ENCODE results near the gene HSP90AA1. TPM values are rescaled to one million over a fixed set of nuclear protein-coding genes. Genes with fewer than 3 reads are reported as not detected.

Gene HSP90AA1
- total RNA-seq, 2 experiments from 2014 or later = 294 to 704 TPM

DNA sequence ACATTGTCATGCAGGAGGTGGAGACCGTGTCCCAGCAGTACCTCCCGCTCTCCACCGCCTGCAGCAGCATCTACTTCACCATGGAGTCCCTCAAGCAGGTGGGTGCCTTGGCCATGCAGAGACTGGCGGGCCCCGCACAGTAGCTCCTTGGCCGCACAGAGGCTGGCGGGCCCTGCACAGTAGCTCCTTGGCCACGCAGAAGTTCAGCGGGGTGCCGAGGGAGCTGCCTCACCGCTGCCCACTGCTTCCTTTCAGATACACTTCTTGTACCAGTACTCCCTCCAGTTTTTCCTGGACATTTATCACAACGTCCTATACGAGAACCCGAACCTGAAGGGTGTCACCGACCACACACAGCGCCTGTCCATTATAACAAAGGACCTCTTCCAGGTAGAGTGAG, 47.7 kb downstream of the HSP90AA1 start:
- no peak overlapping the region for H3K4me2 ChIP-seq (ENCODE audit: low read length)
- no peak overlapping the region for H3K4me3 ChIP-seq (ENCODE audit: low read depth, low read length, poor library complexity, severe bottlenecking)
- no peaks in the 10 kb centered on the region for H3K4me1 ChIP-seq (ENCODE audit: insufficient read depth, low read length, poor library complexity, severe bottlenecking)
- H3K79me2 ChIP-seq (ENCODE audit: insufficient read depth, low read depth, low read length) = no peaks in the 10 kb centered on the region
- no peaks in the 10 kb centered on the region for H3K9me2 ChIP-seq (ENCODE audit: insufficient read depth, low read length)
- POLR2A ChIA-PET = no interaction called here
- no peak for DNase-seq (ENCODE audit: low spot score)
- BruUV-seq (replicated peaks) = no TSS peak
- TF ChIP-seq, protein P1, sequence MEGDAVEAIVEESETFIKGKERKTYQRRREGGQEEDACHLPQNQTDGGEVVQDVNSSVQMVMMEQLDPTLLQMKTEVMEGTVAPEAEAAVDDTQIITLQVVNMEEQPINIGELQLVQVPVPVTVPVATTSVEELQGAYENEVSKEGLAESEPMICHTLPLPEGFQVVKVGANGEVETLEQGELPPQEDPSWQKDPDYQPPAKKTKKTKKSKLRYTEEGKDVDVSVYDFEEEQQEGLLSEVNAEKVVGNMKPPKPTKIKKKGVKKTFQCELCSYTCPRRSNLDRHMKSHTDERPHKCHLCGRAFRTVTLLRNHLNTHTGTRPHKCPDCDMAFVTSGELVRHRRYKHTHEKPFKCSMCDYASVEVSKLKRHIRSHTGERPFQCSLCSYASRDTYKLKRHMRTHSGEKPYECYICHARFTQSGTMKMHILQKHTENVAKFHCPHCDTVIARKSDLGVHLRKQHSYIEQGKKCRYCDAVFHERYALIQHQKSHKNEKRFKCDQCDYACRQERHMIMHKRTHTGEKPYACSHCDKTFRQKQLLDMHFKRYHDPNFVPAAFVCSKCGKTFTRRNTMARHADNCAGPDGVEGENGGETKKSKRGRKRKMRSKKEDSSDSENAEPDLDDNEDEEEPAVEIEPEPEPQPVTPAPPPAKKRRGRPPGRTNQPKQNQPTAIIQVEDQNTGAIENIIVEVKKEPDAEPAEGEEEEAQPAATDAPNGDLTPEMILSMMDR (conservative IDR thresholded peaks at IDR 0.05; ENCODE audit: low read length) = no peak
- TF ChIP-seq EZH2phosphoT487 (IDR thresholded peaks at IDR 0.05; ENCODE audit: borderline replicate concordance, low read depth, low read length) = no peak
- H3K27ac ChIP-seq (ENCODE audit: low read depth, low read length, poor library complexity, severe bottlenecking) = no peak overlapping the region
- no peak overlapping the region for H2AFZ ChIP-seq (ENCODE audit: low read length)
- peaks cover 99% of the 10 kb centered on the region for H3K36me3 ChIP-seq (ENCODE audit: insufficient read depth, low read length)
- intact Hi-C loops (cut with micrococcal nuclease; ENCODE audit: unreplicated experiment) = loop anchor here (5.0 kb wide), 1 partner anchor 77 kb away; the partner anchor contains the start of gene DYNC1H1
- no peaks in the 10 kb centered on the region for H4K20me1 ChIP-seq (ENCODE audit: insufficient read depth, low read length)
- H3K9me3 ChIP-seq (ENCODE audit: low read length) = no peaks in the 10 kb centered on the region
- CTCF ChIA-PET (ENCODE audit: unreplicated experiment) = no interaction called here

DNA sequence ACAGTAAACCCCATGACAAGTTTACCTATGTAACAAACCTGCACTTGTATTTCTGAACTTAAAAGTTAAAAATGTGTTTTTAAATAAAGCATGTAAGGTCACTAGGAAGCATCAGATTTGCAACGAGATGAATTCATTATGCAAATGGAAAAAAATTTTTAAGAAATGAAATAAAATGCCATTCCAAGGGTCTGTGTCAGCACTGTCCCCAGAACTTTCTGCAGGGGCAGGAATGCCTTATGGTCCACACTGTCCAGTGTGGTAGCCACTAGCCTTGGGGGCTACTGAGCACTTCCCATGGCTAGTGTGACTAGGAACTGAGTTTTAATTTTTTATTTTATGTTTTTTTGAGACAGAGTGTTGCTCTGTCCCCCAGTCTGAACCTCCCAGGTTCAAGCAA, 49.2 kb downstream of the HSP90AA1 start:
- H3K27ac ChIP-seq (ENCODE audit: low read depth, low read length, poor library complexity, severe bottlenecking) = no peak overlapping the region
- POLR2A ChIA-PET = no interaction called here
- no peak overlapping the region for H3K4me2 ChIP-seq (ENCODE audit: low read length)
- intact Hi-C loops (cut with micrococcal nuclease; ENCODE audit: unreplicated experiment) = loop anchor here (5.0 kb wide), 1 partner anchor 75 kb away; the partner anchor contains the start of gene DYNC1H1
- no peaks in the 10 kb centered on the region for H3K9me3 ChIP-seq (ENCODE audit: low read length)
- CTCF ChIA-PET (ENCODE audit: unreplicated experiment) = interaction anchor here (0.6 kb wide), 1 partner anchor 50 kb away, joined by 3 read pairs; no protein-coding TSS in a partner anchor
- no peak overlapping the region for H3K4me3 ChIP-seq (ENCODE audit: low read depth, low read length, poor library complexity, severe bottlenecking)
- H2AFZ ChIP-seq (ENCODE audit: low read length) = no peak overlapping the region
- no peaks in the 10 kb centered on the region for H4K20me1 ChIP-seq (ENCODE audit: insufficient read depth, low read length)
- no TSS peak for BruUV-seq (replicated peaks)
- H3K4me1 ChIP-seq (ENCODE audit: insufficient read depth, low read length, poor library complexity, severe bottlenecking) = no peaks in the 10 kb centered on the region
- H3K36me3 ChIP-seq (ENCODE audit: insufficient read depth, low read length) = peaks cover 99% of the 10 kb centered on the region
- H3K9me2 ChIP-seq (ENCODE audit: insufficient read depth, low read length) = no peaks in the 10 kb centered on the region
- no peaks in the 10 kb centered on the region for H3K79me2 ChIP-seq (ENCODE audit: insufficient read depth, low read depth, low read length)
- DNase-seq (ENCODE audit: low spot score) = no peak
- TF ChIP-seq EZH2phosphoT487 (IDR thresholded peaks at IDR 0.05; ENCODE audit: borderline replicate concordance, low read depth, low read length) = no peak
- TF ChIP-seq, protein P1 (conservative IDR thresholded peaks at IDR 0.05; ENCODE audit: low read length) = no peak

DNA sequence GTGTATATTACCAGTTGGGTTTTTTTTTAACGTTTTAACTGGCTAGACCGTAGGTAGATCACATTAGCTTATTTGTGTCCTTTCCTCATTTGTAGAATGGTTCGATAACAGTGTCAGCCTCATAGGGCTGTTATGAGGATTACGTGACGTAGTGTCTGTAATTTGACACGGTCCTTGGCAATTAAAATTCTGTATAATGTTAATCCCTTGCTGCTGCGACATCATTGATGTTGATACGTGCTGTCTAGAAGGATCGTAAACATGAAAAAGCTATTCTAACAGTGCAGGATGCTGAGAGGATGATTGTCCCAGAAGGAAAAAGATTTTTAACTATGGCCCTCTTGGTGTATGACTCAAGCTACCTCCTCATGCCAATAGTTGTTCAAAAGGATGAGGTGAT, 50.9 kb downstream of the HSP90AA1 start:
- H3K4me1 ChIP-seq (ENCODE audit: insufficient read depth, low read length, poor library complexity, severe bottlenecking) = no peaks in the 10 kb centered on the region
- no TSS peak for BruUV-seq (replicated peaks)
- ChIA-PET CTCF (ENCODE audit: unreplicated experiment) (no interaction called here), POLR2A (interaction anchor here (0.5 kb wide), 1 partner anchor 72 kb away, joined by 3 read pairs; no protein-coding TSS in a partner anchor)
- DNase-seq (ENCODE audit: low spot score) = no peak
- H3K9me2 ChIP-seq (ENCODE audit: insufficient read depth, low read length) = no peaks in the 10 kb centered on the region
- no peaks in the 10 kb centered on the region for H4K20me1 ChIP-seq (ENCODE audit: insufficient read depth, low read length)
- H2AFZ ChIP-seq (ENCODE audit: low read length) = no peak overlapping the region
- TF ChIP-seq EZH2phosphoT487 (IDR thresholded peaks at IDR 0.05; ENCODE audit: borderline replicate concordance, low read depth, low read length) = no peak
- TF ChIP-seq, protein P1 (conservative IDR thresholded peaks at IDR 0.05; ENCODE audit: low read length) = no peak
- no peaks in the 10 kb centered on the region for H3K9me3 ChIP-seq (ENCODE audit: low read length)
- no peaks in the 10 kb centered on the region for H3K79me2 ChIP-seq (ENCODE audit: insufficient read depth, low read depth, low read length)
- intact Hi-C loops (cut with micrococcal nuclease; ENCODE audit: unreplicated experiment) = loop anchor here (5.0 kb wide), 1 partner anchor 74 kb away; the partner anchor contains the start of gene DYNC1H1
- no peak overlapping the region for H3K4me3 ChIP-seq (ENCODE audit: low read depth, low read length, poor library complexity, severe bottlenecking)
- H3K4me2 ChIP-seq (ENCODE audit: low read length) = no peak overlapping the region
- H3K27ac ChIP-seq (ENCODE audit: low read depth, low read length, poor library complexity, severe bottlenecking) = no peak overlapping the region
- peaks cover 97% of the 10 kb centered on the region for H3K36me3 ChIP-seq (ENCODE audit: insufficient read depth, low read length)
